ENCODE data around the gene FAM185A.

Gene FAM185A

DNA sequence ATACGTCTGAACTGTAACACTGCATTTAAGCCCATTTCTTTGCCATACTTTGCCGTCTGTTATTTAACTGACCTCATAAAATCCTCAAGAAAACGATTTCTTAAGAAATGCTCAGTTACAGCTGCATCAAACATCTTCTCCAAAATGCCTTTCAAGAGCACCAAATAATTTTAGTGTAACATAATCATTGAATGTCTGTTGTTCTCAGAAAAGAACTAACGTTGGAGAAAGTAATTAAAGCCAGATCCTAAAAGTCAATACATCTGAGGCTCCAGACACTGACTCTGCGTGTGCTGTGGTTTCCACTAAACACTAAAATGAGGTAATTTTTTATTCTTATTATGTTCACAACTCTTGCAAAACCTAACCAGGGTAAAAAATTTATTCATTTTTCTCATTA is 100.3 kb downstream of the FAM185A start:
- TF ChIP-seq, protein P1, sequence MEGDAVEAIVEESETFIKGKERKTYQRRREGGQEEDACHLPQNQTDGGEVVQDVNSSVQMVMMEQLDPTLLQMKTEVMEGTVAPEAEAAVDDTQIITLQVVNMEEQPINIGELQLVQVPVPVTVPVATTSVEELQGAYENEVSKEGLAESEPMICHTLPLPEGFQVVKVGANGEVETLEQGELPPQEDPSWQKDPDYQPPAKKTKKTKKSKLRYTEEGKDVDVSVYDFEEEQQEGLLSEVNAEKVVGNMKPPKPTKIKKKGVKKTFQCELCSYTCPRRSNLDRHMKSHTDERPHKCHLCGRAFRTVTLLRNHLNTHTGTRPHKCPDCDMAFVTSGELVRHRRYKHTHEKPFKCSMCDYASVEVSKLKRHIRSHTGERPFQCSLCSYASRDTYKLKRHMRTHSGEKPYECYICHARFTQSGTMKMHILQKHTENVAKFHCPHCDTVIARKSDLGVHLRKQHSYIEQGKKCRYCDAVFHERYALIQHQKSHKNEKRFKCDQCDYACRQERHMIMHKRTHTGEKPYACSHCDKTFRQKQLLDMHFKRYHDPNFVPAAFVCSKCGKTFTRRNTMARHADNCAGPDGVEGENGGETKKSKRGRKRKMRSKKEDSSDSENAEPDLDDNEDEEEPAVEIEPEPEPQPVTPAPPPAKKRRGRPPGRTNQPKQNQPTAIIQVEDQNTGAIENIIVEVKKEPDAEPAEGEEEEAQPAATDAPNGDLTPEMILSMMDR (IDR thresholded peaks at IDR 0.05; ENCODE audit: control insufficient read depth, insufficient read depth, low read depth, low read length, missing control alignments), result no peak
- H3K4me3 ChIP-seq (ENCODE audit: control insufficient read depth, low read depth, low read length), result no peak overlapping the region
- DNase-seq (ENCODE audit: low read depth), result no peak

DNA sequence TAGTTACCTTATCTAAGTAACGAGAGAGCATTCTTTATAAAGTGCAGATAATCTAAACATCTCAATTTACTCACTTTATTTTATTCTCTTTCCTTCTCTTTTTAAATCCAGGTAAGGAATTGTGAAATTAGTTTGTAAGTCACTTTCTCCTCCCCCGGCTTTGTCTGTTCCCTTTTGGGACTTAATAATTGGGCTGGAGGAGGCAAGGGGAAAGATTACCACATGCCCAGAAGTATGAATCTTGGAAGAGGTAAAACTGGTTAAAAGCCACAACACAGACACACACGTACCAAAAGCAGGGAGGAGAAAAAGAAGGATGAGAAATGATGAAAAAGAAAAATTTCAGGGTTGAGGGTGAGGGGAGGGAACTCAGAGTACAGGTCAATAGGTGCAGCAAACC is 100.7 kb downstream of the FAM185A start:
- DNase-seq (ENCODE audit: low read depth), result no peak
- no peak overlapping the region for H3K4me3 ChIP-seq (ENCODE audit: control insufficient read depth, low read depth, low read length)
- TF ChIP-seq, protein P1 (IDR thresholded peaks at IDR 0.05; ENCODE audit: control insufficient read depth, insufficient read depth, low read depth, low read length, missing control alignments), result no peak

DNA sequence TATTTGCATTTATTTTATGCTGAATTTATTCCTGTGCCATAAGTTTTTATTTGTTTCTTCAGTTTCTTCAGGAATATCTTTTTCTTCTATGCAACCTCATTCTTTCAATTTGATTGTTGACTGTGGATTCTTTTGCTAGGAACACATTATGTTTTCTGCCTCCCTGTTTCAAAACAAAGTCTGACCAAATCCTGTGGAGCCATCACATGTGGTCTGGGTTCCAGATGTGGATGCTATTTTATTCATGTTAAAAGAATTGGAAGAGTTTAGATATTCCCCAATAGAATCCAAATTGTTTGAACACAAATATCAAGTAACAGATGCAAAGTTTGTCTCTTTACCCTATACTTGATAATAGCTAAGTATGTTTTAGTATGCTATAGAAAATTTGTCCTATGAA is 107.2 kb downstream of the FAM185A start:
- H3K4me3 ChIP-seq (ENCODE audit: control insufficient read depth, low read depth, low read length), result no peak overlapping the region
- DNase-seq (ENCODE audit: low read depth), result no peak
- TF ChIP-seq, protein P1 (IDR thresholded peaks at IDR 0.05; ENCODE audit: control insufficient read depth, insufficient read depth, low read depth, low read length, missing control alignments), result no peak
